Measurements from ENCODE around the gene TRIM15.

Gene TRIM15

GRCh38 chr6:30172681-30173080, 9.3 kb downstream of the TRIM15 start:
- Histone ChIP-seq H3K27ac (ENCODE audit: extremely low read depth, low read depth, low read length) (no peak overlapping the region), H3K9me3 (ENCODE audit: control insufficient read depth, insufficient read depth, low read depth, low read length) (no peaks in the 10 kb centered on the region), H3K4me1 (ENCODE audit: control insufficient read depth, insufficient read depth, low read length) (no peaks in the 10 kb centered on the region), H3K36me3 (ENCODE audit: control insufficient read depth in 2 of 2, insufficient read depth in 1 of 2, low read length in 2 of 2) (no peaks in the 10 kb centered on the region), H3K4me3 (ENCODE audit: low read depth, low read length) (no peak overlapping the region)
- ChIA-PET POLR2A (no interaction called here), CTCF (interaction anchor here (2.5 kb wide), 1 partner anchor 41 kb away, joined by 21 read pairs; no protein-coding TSS in a partner anchor)
- TF ChIP-seq ZNF266 (tag by site-specific recombination; IDR thresholded peaks at IDR 0.05; ENCODE audit: low read depth) = no peak
- no peak for TF ChIP-seq ZNF791 (tag by site-specific recombination; IDR thresholded peaks at IDR 0.05)
- no peak for TF ChIP-seq ZFHX2 (tag by site-specific recombination; conservative IDR thresholded peaks at IDR 0.05)
- TF ChIP-seq BCL11A (tag by site-specific recombination; IDR thresholded peaks at IDR 0.05; ENCODE audit: low read depth) = no peak
- TF ChIP-seq ZNF174 (tag by site-specific recombination; IDR thresholded peaks at IDR 0.05) = no peak
- TF ChIP-seq ZBTB6 (tag by site-specific recombination; IDR thresholded peaks at IDR 0.05) = no peak
- no peak for TF ChIP-seq ZSCAN23 (tag by site-specific recombination; IDR thresholded peaks at IDR 0.05)
- TF ChIP-seq SCRT1 (tag by site-specific recombination; IDR thresholded peaks at IDR 0.05; ENCODE audit: borderline replicate concordance) = no peak
- TF ChIP-seq ZNF426 (tag by site-specific recombination; IDR thresholded peaks at IDR 0.05) = no peak
- no peak for TF ChIP-seq ZNF514 (tag by site-specific recombination; IDR thresholded peaks at IDR 0.05)
- TF ChIP-seq REST (tag by site-specific recombination; IDR thresholded peaks at IDR 0.05) = no peak
- TF ChIP-seq ZNF391 (tag by site-specific recombination; IDR thresholded peaks at IDR 0.05; ENCODE audit: borderline replicate concordance, low read depth) = no peak
- no peak for TF ChIP-seq ZNF513 (tag by site-specific recombination; IDR thresholded peaks at IDR 0.05)
- no peak for TF ChIP-seq PRDM6 (tag by site-specific recombination; IDR thresholded peaks at IDR 0.05)
- TF ChIP-seq ZNF670 (tag by site-specific recombination; IDR thresholded peaks at IDR 0.05; ENCODE audit: low read depth) = no peak
- TF ChIP-seq ZSCAN16 (tag by site-specific recombination; IDR thresholded peaks at IDR 0.05) = no peak
- no peak for TF ChIP-seq ZNF623 (tag by site-specific recombination; IDR thresholded peaks at IDR 0.05)
- no peak for TF ChIP-seq BCL6B (tag by site-specific recombination; IDR thresholded peaks at IDR 0.05)
- TF ChIP-seq ZNF560 (tag by site-specific recombination; IDR thresholded peaks at IDR 0.05; ENCODE audit: borderline replicate concordance) = no peak

Measured in HEK293 (cell line).